ENCODE data around the gene IGFBP3.

- TF ChIP-seq TAF1 (IDR thresholded peaks at IDR 0.05; ENCODE audit: borderline replicate concordance, low read depth, low read length), result no peak
- TF ChIP-seq POLR2AphosphoS5 (IDR thresholded peaks at IDR 0.05; ENCODE audit: low read depth, low read length), result no peak
- no peak for TF ChIP-seq POLR2A (IDR thresholded peaks at IDR 0.05; ENCODE audit: low read depth, low read length)
These were observed 46.6 kb upstream of the IGFBP3 start for GRCh38 chr7:45967591-45968157.
